NCI-H146 treated with DMSO at 0.1 percent for 48 hours (cell line): ENCODE results near the gene HSD17B3.
"Not testable (repeated sequence)": the region's sequence is repeated elsewhere in the genome, so short reads cannot be mapped to it uniquely, and the experiment has no call there.

Experiments used
- DNase-seq: peaks from one replicate; lab custom pipeline; 2025; ENCODE audit not compliant: unreplicated experiment; lab: John Stamatoyannopoulos, UW

HSD17B3 gene

DNA sequence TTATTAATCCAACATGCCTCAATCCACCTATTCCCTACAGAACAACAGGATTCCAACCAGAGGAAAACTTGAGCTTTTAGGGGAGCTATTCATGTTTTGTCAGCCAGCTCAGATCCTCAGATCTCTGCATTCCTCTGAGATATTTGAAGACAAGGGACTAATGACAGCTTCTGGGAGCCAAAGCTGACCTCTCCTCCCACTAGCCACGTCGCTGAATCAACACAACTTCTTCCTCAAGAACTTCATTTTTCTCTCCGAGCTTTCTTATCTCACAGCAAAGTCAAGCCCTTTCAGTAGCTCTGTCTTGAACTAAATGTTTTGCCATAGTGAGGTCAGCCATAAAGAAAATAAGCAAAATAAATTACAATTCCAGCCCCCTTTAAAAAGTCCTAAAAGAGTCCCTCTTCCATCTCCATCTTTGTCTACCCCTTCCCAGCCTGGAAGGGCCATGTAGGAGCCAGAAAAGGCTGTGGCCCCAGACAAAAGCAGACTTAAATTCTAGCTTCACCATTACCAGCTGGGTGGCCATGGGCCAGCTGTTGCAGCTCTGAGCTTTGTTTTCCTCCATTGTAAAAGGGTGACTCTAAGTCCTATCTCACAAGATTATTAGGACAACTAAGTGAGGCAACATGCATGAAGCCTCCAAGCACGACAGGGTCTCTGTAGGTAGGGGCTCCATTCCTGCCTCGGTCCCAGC lies 65.0 kb downstream of the HSD17B3 start:
- DNase-seq: no peak

DNA sequence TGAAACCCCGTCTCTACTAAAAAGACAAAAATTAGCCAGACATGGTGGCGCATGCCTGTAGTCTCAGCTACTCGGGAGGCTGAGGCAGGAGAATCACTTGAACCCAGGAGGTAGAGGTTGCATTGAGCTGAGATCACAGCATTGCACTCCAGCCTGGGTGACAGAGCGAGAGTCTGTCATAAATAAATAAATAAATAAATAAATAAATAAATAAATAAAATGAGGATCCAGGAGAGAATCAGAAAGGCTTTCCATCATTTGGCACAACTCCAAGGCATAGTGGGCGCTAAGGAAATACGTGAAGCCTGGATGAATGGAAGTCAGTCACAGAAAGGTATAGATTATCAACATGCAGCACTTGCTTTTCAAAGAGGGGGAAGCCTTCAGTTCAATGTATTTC lies 65.6 kb downstream of the HSD17B3 start:
- DNase-seq: not testable (repeated sequence)

DNA sequence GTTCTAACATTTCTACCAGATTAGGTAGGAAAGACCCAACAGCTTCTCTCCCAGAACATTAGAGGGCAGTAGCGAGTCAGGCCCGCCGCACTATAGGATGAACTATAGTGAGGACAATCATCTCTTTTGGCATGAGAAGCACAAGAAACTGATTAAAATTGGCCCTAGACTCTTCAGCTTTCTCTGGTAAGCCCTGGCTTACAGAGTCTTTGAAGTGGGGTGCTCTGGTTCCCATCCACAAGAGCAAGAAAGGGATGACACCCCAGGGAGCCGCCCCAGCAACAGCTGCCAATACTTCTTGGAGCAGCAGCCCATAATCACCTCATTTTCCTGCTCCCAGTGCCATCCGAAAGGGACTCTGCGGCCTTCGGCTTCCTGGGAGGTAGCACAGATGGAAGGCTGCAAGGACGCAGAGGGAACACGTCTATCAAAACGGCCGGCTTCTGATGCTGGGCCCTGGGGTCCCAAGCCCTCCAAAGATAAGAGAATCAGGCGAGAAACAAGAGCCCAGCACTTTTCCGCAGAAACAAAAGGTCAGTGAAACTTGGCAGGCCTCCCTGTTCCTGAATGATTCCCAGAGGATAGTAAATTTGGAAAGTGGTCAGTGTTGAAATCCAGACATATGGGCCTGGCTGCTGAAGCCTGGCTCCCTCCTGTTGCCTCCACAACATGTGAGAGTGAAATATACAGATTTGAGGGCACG lies 69.3 kb downstream of the HSD17B3 start:
- no peak for DNase-seq

DNA sequence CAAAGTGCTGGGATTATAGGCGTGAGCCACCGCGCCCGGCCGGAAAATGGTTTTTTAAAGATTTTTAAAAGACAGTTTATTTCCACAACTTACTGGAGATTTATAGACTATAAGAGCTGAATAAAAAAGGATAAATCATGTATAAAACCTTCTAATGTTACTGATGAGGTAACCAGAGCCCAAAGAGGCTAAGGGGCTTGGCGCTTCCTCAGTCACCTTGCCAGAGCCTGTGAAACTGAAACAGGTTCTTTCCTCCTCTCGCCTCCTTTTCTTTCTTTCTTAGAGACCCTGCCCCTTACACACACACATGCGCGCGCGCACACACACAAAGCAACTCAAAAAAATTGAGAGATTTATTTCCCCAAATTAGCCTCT lies 69.8 kb downstream of the HSD17B3 start:
- no peak for DNase-seq

DNA sequence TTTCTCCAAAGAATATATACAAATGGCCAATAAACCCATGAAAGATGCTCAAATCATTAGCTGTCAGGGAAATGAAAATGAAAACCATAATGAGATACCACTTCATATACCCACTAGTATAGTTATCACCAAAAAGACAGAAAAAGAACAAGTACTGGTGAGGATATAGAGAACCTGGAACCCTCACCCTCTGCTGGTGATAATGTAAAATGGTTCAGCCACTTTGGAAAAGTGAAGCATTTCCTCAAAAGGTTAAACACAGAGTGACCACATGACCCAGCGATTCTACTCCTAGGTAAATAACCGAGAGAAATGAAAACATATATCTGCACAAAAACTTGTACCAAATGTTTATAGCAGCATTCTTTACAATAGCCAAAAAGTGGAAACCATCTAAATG lies 72.0 kb downstream of the HSD17B3 start:
- no peak for DNase-seq

DNA sequence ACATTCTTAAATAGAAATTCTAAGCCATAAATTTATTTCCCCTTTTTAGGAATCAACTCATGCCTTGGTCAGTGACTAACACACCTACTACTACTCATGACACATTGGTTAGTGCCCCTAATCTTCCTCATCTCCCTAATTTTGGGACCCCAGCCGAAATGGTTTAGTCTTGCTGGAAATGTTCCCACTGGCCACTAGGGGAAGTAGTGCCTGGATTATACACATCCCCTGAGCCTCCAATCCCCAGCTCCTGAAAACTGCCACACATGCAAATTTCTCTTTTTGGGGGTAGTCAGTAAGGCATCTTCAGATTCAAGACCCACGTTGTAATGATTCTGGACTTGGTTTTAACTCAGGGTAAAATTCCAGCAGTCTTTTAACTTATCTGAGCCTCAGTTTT lies 79.8 kb downstream of the HSD17B3 start:
- no peak for DNase-seq

DNA sequence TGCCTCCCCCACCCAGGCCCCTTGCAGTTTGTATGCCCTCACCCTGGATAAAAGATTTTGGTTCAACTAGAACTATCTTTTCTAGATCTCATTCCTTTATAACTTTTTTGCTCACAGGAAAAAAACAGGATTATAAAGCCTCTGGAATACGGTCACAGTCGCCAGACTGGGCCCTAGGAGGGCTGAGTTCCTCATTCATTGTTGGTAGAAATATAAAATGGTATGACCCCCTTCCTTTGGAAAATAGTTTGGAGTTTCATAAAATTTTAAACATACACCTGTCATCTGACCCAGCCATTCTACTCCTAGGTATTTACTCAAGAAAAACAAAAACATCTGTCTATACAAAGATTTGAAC lies 82.1 kb downstream of the HSD17B3 start:
- no peak for DNase-seq

DNA sequence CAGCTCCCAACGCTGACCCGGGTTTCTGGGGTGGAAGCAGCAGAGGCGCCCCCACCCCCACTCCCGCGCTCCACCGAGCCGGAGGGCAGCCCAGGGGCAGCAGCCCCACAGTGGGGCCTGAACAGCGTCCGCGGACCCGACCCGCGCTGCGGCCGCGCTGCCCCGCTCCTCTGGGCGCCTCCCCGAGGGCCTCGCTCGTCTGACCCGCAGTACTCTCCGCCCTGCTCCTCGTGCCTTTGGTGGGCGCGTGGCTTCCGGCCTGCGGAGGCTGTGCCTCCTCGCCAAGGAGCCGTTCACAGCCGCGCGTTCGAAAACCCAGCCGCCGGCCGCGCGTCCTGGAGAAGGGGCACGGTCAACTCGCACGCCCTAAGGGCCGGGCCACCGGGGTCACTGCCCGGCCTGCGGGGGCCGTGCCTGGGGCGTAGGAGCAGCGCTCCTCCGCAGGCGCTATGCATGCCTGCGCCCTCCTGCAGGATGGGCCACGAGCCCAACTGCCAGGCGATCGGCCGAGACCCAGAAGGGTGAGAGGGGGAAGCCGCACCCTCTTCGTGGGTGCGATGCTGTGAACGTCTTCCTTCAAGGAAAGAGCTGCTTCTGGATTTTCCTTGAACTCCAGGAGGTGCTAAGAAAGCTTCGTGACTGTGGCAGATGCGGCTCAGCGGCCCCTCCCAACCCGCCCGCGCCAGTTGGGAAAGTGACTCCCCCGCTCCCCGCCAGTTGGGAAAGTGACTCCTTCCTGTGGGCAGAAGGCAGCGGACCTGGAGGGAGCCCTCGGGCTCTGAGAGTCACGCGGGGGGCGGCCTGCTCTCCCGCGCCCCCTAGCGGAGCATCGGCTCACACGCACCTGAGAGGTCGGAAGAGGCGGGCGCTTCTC lies 82.7 kb downstream of the HSD17B3 start:
- no peak for DNase-seq

DNA sequence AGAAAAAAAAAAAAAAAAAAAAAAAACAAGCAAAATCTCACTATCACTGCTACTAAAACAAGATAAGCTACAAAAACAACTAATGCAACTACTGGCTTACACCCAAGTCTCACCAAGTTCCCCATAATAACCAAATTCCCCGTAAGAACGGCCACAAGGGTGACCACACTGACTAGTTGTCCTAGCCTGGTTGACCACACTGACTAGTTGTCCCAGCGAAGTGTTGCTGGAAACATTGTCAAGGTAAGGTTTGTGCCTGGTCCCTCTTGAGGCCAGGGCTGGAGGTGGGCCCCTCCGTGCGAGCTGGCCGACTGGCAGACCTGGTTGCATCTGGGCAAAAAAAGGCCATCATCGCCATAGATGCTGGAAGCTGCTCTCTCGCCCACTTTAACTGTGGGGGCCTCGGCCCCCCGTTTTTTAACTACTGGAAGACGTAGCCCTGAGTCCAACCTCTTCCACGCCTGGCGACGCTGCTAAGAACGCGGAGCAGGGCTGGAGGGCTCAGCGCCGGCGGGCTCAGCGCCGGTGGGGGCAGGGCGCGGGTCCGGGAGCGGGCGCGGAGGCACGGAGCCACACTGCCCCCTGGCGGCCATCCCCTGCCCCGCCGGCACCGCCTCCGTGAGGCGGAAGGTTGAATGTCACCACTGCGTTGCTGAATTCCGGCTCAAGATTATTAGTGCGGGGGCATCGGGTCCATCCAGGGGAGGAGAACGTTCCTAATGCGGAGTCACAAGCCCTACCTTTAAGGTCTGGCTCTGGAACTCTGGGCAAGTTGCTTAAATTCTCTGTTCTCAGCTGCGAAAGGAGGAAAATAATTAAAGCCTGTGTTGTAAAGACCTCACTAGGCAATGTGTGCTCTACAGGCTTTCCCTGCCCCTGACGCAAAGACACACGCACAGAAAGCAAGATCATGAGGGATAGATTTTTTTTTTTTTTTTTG lies 84.0 kb downstream of the HSD17B3 start:
- DNase-seq: no peak

DNA sequence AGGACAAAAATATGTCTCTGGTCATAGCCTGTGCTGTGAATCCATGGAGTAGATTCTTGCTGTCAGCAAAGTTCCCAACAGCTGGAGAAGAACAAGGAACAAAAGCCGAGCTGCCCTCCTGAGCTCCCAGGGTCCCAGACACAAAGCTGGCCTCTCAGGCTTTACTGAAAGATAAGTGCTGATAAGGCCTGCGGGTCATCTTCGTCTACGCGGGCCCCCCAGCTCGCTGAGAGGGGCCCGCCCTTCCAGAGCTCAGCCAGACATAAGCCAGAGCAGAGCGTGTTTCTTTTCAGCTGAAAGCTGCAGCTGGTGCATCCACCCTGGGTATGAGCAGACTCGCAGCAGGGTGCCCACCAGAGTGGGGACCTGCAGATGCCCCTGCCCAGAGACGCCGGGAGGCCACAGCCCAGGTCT lies 84.7 kb downstream of the HSD17B3 start:
- DNase-seq: no peak

DNA sequence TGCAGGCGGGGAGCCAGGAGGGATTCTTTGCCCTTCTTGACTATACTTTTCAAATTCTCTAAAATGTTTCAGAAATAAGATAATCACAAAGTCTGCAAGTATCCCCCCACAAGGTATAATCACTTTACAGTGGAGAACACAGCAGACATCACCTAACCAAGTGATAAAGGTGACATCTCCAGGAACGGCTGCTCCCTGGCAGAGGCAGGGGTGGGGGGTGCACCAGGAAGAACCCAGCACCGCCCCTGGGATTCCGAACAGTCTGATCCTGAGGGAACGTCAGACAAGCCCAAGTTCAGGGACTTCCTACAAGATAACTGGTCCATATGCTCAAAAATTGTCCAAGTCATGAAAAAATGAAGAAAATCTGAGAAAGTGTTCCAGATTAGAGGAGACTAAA lies 85.4 kb downstream of the HSD17B3 start:
- DNase-seq: no peak

DNA sequence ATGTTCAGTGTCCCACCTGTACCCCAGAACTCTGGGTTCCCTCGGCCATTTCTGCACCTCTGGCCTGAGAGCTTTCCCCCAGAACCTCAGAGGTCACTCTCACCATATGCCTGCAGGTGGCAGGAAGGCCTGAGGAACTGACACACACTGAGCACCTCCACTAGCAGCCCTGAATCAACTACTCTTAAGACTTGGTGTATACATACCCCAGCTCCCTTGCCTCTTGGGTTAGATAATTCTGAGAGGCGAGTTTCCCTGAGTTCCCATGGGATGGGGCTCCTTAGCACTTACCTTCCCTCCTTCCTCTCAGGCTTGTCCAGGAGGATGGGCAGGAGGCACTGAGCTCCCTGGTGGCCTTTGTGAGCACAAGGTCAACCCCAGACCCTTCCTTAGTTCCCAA lies 86.1 kb downstream of the HSD17B3 start:
- DNase-seq: no peak

DNA sequence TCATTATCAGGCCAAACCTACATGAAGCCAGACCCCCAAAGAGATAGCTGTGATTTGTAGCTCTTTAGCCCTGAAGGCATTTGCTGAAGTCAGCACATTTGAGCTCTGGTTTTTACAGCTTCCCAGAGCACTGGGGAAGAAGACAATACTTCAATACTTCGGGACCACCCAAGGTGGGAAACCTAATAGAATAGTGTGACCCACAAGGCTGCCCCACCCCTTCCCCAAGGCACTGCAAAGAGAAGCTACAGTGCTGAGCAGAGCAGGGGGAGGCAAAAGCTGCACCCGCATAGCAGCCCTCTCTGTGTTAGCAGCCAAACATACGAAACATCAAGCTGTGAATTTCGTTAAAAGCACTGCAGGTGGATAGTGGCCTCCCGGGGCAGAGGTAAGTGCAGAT lies 87.3 kb downstream of the HSD17B3 start:
- no peak for DNase-seq

DNA sequence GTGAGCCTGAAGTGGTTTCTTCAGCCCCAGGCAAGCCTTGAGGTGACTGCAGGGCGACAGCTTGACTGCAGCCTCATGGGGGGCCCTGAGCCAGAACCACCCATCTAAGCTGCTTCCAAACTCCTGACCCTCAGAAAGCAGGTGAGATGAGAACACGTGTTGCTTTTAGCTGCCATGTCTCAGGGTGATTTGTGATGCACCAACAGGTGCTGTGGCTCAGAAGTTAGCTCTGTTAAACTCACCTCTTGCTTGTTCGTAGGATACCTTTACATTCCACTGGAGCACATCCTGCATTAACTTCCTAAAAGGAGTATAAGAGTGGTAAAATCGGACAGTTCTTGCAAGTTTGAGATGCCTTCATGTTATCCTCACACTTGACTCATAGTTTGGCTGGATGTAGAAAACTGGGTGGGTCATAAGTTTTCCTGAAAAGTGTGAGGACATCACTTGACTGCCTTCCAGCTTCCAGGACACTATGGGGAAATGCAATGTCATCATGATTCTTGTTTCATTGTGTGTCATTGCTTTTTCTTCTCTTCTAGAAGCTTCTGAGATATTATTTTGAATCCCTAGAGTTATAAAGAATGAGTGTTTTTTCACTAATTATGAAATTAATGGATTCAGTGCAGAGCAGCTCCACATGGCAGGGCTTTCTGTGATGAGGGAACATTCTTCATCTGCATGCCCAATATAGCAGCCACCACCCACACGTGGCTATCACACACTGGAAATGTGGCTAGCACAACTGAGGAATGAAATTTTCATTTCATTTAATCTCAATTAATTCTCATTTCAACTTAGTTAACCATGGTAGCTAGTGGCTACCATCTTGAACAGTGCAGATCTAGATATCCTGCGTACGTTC lies 92.3 kb downstream of the HSD17B3 start:
- no peak for DNase-seq

DNA sequence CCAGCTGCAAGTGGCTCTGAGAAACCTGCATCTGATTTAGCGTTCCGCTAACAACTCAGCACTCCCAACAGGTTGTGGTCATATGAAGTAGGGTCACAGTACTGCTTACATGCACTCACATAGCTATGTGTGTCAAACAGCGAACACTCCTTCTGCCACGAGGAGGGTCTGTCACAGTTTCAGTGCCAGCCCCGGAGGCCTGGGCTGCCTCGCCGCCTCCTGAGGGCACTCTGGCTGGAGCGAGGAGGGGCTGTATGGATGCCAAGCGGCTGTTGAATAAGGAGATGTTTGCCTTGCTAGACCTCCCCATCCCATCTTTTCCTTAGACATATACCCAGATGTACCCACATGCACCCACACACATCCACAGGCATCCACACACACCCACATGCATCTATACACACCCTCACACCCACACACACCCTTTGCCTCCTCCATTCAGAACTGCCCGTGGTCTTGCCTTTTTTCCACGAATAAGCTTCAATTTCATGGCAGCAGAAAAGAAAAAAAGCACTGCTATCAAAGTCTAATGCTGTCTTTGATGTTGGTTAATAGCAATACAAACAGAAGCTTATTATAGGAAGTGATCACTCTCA lies 95.7 kb downstream of the HSD17B3 start:
- no peak for DNase-seq

DNA sequence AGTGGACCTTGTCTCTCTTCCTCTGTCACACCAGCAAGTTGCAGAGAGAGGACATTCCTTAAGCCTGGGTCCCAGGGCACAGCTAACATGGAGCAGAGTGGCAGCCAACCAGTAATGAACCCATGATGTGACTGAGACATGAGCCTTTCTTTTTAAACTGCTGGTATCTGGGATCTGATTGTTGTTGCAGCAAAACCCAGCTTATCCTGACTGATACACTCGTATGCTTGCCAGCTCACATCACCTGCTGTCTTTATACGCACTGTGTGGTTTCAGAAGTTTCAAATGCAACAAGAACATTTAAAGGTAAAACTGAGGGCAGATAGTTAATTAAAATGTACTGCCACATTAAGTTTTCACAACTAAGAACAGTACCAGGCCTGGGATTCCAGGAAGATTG lies 97.1 kb downstream of the HSD17B3 start:
- DNase-seq: no peak

DNA sequence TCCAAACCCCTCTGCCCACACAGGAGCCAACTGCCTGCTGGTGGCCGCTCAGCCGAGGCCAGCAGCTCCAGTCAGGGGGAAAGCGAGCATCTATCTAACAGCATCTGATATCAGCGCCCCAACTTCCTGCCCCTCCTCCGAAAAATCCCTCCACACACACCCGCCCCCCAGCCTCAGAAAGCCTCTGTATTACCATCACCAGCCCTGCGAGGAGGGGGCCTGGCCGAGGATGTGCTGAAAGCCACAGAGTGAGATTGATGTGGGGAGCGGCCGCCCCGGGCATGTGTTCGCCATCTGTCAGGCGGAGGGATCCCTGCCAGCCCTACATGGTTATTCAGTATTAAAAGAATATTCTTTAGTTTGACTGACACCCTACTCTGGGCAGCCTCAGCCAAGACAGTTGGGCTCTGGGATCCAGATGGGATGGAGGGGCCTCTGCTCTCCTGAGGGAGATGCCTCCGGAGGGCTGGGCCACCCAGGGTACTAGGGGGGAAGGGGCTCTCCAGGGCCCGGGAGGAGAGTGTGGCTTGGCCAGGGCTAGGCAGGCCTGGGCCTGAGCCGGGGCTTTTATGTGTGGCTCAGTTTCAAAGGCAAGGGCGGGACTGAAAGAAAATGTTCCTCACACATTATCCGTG lies 98.0 kb downstream of the HSD17B3 start:
- no peak for DNase-seq

DNA sequence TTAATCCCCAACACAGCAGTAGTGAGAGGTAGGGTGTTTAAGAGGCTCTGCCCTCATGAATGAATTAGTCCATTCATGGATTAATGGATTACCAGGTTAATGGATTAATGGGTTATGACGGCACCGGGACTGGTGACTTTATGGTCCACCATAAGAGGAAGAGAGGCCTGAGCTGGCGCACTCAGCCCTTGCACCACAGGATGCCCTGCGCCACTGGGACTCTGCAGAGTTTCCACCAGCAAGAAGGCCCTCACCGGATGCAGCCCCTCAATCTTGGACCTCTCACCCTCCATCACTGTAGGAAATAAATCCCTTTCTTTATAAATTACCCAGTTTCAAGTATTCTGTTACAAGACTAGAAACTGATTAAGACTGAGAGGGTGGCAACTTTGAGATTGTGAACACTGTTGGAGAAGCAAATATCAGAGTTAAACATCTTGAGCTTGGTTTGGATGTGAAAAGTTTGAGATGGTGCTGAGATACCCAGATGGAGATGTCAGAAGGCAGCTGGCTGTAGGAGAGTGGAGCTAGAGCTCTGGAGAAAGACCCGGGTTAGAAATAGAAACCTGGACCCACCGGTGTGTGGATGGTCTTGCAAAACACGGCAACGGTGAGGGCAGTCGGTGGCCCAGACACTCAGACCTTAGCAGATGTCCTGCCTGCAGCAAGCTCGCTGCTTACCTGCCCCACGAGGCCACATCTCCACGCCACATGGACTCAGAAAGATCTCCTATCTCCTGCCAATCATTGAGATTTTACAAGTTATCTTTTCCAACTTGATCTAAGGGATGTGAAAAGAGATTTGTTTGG lies 98.8 kb downstream of the HSD17B3 start:
- DNase-seq: no peak
